GM12892 (cell line): ENCODE measurements around the gene IL20RB.
"Not testable (repeated sequence)": the region's sequence is repeated elsewhere in the genome, so short reads cannot be mapped to it uniquely, and the experiment has no call there.

Experiments used
- DNase-seq: peaks from one replicate; pipeline ENCODE4 v3.0.0; 2011; ENCODE audit not compliant: insufficient read length
- FAIRE-seq: peaks from 2 replicates; lab custom pipeline; 2011; peaks lifted over from hg19 to GRCh38; lab: Jason Lieb, UNC
- POLR2A ChIP-seq: IDR thresholded peaks from 2 replicates; pipeline ENCODE4 v1.6.1; 2011; ENCODE audit warnings: low read depth, low read length, control low read depth
- POLR2AphosphoS5 ChIP-seq: IDR thresholded peaks from 2 replicates; pipeline ENCODE4 v1.6.1; 2011; ENCODE audit warnings: low read depth, low read length, control low read depth
- TAF1 ChIP-seq: IDR thresholded peaks from 2 replicates; pipeline ENCODE4 v1.6.1; 2011; ENCODE audit warnings: low read depth, mild to moderate bottlenecking, control low read depth, low read length, borderline replicate concordance

The IL20RB gene

GRCh38 chr3:136989781-136990524, 32.2 kb downstream of the IL20RB start:
- DNase-seq: no peak

GRCh38 chr3:136990826-136991225, 33.0 kb downstream of the IL20RB start:
- TF ChIP-seq TAF1: no peak
- no peak for TF ChIP-seq POLR2A
- no peak for TF ChIP-seq POLR2AphosphoS5
- no peak for FAIRE-seq
- DNase-seq: no peak

More at GRCh38 chr3:136989781-136990524, 32.2 kb downstream of the IL20RB start:
- no peak for TF ChIP-seq POLR2A
- no peak for TF ChIP-seq POLR2AphosphoS5
- no peak for TF ChIP-seq TAF1
- no peak for FAIRE-seq

GRCh38 chr3:136992115-136992514, 34.3 kb downstream of the IL20RB start:
- no peak for DNase-seq
- TF ChIP-seq TAF1 (no peak), POLR2A (no peak)
- FAIRE-seq: no peak

- TF ChIP-seq POLR2AphosphoS5 (no peak), POLR2A (no peak), TAF1 (no peak)
- FAIRE-seq (no peak), DNase-seq (no peak)
Measured at GRCh38 chr3:136994772-136995516, 37.2 kb downstream of the IL20RB start.

- FAIRE-seq (no peak), DNase-seq (no peak)
Measured at GRCh38 chr3:136995652-136996051, 37.9 kb downstream of the IL20RB start.

GRCh38 chr3:137000039-137000438, 42.3 kb downstream of the IL20RB start:
- FAIRE-seq (no peak), DNase-seq (no peak)
- no peak for TF ChIP-seq POLR2A
- TF ChIP-seq TAF1: no peak
- no peak for TF ChIP-seq POLR2AphosphoS5

More at GRCh38 chr3:136995652-136996051, 37.9 kb downstream of the IL20RB start:
- no peak for TF ChIP-seq POLR2A
- no peak for TF ChIP-seq POLR2AphosphoS5
- TF ChIP-seq TAF1: no peak

GRCh38 chr3:137007376-137007775, 49.6 kb downstream of the IL20RB start:
- not testable (repeated sequence) for FAIRE-seq, DNase-seq

- FAIRE-seq (no peak), DNase-seq (no peak)
- no peak for TF ChIP-seq POLR2A
- TF ChIP-seq POLR2AphosphoS5: no peak
- no peak for TF ChIP-seq TAF1
Measured at GRCh38 chr3:137008131-137008530, 50.3 kb downstream of the IL20RB start.

GRCh38 chr3:137008976-137009375, 51.2 kb downstream of the IL20RB start:
- FAIRE-seq (no peak), DNase-seq (no peak)

GRCh38 chr3:137010137-137010536, 52.4 kb downstream of the IL20RB start:
- no peak for DNase-seq
- no peak for FAIRE-seq
- no peak for TF ChIP-seq POLR2A
- TF ChIP-seq TAF1: no peak
- TF ChIP-seq POLR2AphosphoS5: no peak

More at GRCh38 chr3:137008976-137009375, 51.2 kb downstream of the IL20RB start:
- TF ChIP-seq POLR2A (no peak), POLR2AphosphoS5 (no peak), TAF1 (no peak)

GRCh38 chr3:137011153-137011552, 53.4 kb downstream of the IL20RB start:
- no peak for TF ChIP-seq POLR2AphosphoS5
- TF ChIP-seq TAF1: no peak
- TF ChIP-seq POLR2A: no peak
- DNase-seq: no peak
- FAIRE-seq: no peak

- FAIRE-seq: no peak
- no peak for DNase-seq
- no peak for TF ChIP-seq POLR2AphosphoS5
- no peak for TF ChIP-seq POLR2A
- TF ChIP-seq TAF1: no peak
Measured at GRCh38 chr3:137012097-137012501, 54.3 kb downstream of the IL20RB start.
